ENCODE data around the gene TLCD1. TPM values are rescaled to one million over a fixed set of nuclear protein-coding genes. Genes with fewer than 3 reads are reported as not detected.
A peak's percentile ranks its signal among the peaks of the same experiment; 100 is the strongest.

The TLCD1 gene
- total and polyA plus RNA-seq, 4 donors: 3.0 to 9.9 (median 6.4) TPM

DNA sequence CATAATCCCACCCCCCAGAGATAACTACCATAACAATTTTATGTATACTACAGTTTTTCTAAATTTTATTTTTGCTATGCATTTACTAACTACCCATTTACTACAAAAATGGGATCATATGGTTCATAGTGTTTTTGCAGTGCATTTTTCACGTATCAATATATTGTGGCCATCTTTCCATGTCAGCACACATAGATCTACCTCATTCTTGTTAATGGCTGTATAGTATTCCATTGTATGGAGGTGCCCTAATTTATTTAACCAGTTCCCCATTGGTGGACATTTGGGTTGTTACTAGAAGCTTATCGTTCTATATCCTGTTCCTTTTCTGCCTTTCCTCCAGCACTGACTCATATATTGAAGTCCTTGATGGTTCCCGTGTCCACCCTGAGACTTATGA, 37.0 kb downstream of the TLCD1 start:
- no peak overlapping the region for H3K27ac ChIP-seq (ENCODE audit: low read depth, low read length)
- H3K4me1 ChIP-seq (ENCODE audit: control insufficient read depth, insufficient read depth, low read length): peaks cover 17% of the 10 kb centered on the region
- whole genome bisulfite sequencing (ENCODE audit: insufficient coverage): 100% methylated on average over 1 of the region's 3 CpGs
- no peaks in the 10 kb centered on the region for H3K9me3 ChIP-seq (ENCODE audit: control insufficient read depth, insufficient read depth, low read length)
- no peaks in the 10 kb centered on the region for H3K27me3 ChIP-seq (ENCODE audit: control insufficient read depth, insufficient read depth, low read length)
- DNase-seq (ENCODE audit: low read depth in 4 of 6, low spot score in 6 of 6): no peak
- H3K4me3 ChIP-seq (ENCODE audit: low read depth, low read length): no peak overlapping the region
- peaks cover 88% of the 10 kb centered on the region for H3K36me3 ChIP-seq (ENCODE audit: control insufficient read depth, insufficient read depth, low read length)

DNA sequence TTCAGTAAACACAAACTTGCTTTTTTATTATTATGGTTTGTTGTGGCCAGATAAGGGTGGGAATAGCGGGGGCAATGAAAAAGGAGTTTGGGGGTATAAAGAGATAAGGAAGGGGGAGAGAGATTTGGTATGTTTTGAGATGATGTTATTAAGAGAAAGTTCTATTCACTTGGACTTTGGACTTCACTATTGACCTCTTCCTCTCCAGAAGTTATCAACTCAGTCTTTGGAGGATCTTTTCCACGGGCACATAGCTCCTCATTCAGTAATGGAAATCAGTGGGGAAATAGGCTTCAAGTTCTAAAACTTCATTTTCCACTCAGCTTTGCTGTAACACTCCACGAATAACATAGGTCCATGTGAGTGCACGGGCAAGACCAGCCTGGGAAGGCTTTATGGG, 37.6 kb downstream of the TLCD1 start:
- Histone ChIP-seq H3K9me3 (ENCODE audit: control insufficient read depth, insufficient read depth, low read length) (no peaks in the 10 kb centered on the region), H3K36me3 (ENCODE audit: control insufficient read depth, insufficient read depth, low read length) (peaks cover 90% of the 10 kb centered on the region), H3K27ac (ENCODE audit: low read depth, low read length) (no peak overlapping the region), H3K27me3 (ENCODE audit: control insufficient read depth, insufficient read depth, low read length) (no peaks in the 10 kb centered on the region), H3K4me1 (ENCODE audit: control insufficient read depth, insufficient read depth, low read length) (peaks cover 11% of the 10 kb centered on the region), H3K4me3 (ENCODE audit: low read depth, low read length) (no peak overlapping the region)
- DNase-seq (ENCODE audit: low read depth in 4 of 6, low spot score in 6 of 6): no peak
- no CpG with 5 or more reads among the region's 4 CpGs for WGBS (ENCODE audit: insufficient coverage)

- no CpG with 5 or more reads among the region's 4 CpGs for WGBS (ENCODE audit: insufficient coverage)
- Histone ChIP-seq H3K4me3 (ENCODE audit: low read depth, low read length) (no peak overlapping the region), H3K4me1 (ENCODE audit: control insufficient read depth, insufficient read depth, low read length) (peaks cover 4% of the 10 kb centered on the region), H3K27ac (ENCODE audit: low read depth, low read length) (no peak overlapping the region), H3K9me3 (ENCODE audit: control insufficient read depth, insufficient read depth, low read length) (no peaks in the 10 kb centered on the region), H3K27me3 (ENCODE audit: control insufficient read depth, insufficient read depth, low read length) (no peaks in the 10 kb centered on the region), H3K36me3 (ENCODE audit: control insufficient read depth, insufficient read depth, low read length) (peaks cover 93% of the 10 kb centered on the region)
- DNase-seq (ENCODE audit: low read depth in 4 of 6, low spot score in 6 of 6): no peak
Measured at GRCh38 chr17:28686296-28686695, 39.7 kb downstream of the TLCD1 start.

GRCh38 chr17:28685366-28685765, 40.7 kb downstream of the TLCD1 start:
- Histone ChIP-seq H3K27ac (ENCODE audit: low read depth, low read length) (peak overlapping the region; percentile 53), H3K4me3 (ENCODE audit: low read depth, low read length) (no peak overlapping the region), H3K9me3 (ENCODE audit: control insufficient read depth, insufficient read depth, low read length) (no peaks in the 10 kb centered on the region), H3K36me3 (ENCODE audit: control insufficient read depth, insufficient read depth, low read length) (peaks cover 93% of the 10 kb centered on the region), H3K4me1 (ENCODE audit: control insufficient read depth, insufficient read depth, low read length) (peaks cover 4% of the 10 kb centered on the region), H3K27me3 (ENCODE audit: control insufficient read depth, insufficient read depth, low read length) (no peaks in the 10 kb centered on the region)
- 82% methylated on average over 4 of the region's 5 CpGs for WGBS (ENCODE audit: insufficient coverage)
- no peak for DNase-seq (ENCODE audit: low read depth in 4 of 6, low spot score in 6 of 6)

DNA sequence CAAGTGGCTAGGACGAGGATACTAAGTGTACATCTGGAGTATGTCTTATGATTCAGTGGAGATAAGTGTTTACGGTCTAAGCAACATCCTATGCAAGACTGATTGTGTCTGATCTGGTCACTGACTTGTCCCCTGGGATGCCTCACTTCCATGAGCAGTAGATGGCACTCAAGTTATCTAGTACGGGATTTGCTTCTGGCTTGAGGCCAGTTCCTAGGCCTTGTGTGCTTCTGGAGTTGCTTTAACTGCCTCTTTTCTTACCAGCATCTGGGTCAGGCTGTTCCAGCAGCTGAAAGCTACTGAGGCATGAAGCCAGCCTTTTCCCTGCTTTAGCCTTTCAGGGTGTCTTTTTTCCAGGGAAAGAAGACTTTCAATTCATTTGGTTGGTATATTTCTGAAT, 41.1 kb downstream of the TLCD1 start:
- Histone ChIP-seq H3K27me3 (ENCODE audit: control insufficient read depth, insufficient read depth, low read length) (no peaks in the 10 kb centered on the region), H3K4me1 (ENCODE audit: control insufficient read depth, insufficient read depth, low read length) (peaks cover 4% of the 10 kb centered on the region), H3K36me3 (ENCODE audit: control insufficient read depth, insufficient read depth, low read length) (peaks cover 94% of the 10 kb centered on the region), H3K9me3 (ENCODE audit: control insufficient read depth, insufficient read depth, low read length) (no peaks in the 10 kb centered on the region), H3K4me3 (ENCODE audit: low read depth, low read length) (no peak overlapping the region), H3K27ac (ENCODE audit: low read depth, low read length) (peak overlapping the region; percentile 53)
- DNase-seq (ENCODE audit: low read depth in 4 of 6, low spot score in 6 of 6): peak; percentile 60 to 92 (median 82)
- WGBS (ENCODE audit: insufficient coverage): 44% methylated on average over 3 of the region's 3 CpGs

DNA sequence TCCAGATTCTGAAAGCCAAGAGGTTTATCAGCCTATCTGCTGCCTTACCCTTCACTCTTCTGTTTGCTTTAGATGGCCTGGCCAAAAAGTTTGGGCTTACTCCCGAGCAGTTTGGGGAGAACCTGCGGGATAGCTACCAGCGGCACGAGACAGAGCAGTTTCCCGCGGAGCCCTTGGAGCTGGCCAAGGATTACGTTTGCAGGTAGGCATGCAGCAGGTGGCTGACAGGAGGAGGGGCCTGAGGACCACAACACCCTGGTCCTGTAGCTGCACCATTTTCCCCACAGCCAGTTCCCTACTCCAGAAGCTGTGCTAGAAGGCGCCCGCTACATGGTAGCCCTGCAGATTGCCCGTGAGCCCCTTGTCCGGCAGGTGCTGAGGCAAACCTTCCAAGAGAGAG, 43.4 kb downstream of the TLCD1 start:
- Histone ChIP-seq H3K4me1 (ENCODE audit: control insufficient read depth, insufficient read depth, low read length) (peaks cover 4% of the 10 kb centered on the region), H3K27ac (ENCODE audit: low read depth, low read length) (no peak overlapping the region), H3K36me3 (ENCODE audit: control insufficient read depth, insufficient read depth, low read length) (peaks cover 94% of the 10 kb centered on the region), H3K9me3 (ENCODE audit: control insufficient read depth, insufficient read depth, low read length) (no peaks in the 10 kb centered on the region), H3K4me3 (ENCODE audit: low read depth, low read length) (no peak overlapping the region), H3K27me3 (ENCODE audit: control insufficient read depth, insufficient read depth, low read length) (no peaks in the 10 kb centered on the region)
- WGBS (ENCODE audit: insufficient coverage): 93% methylated on average over 7 of the region's 11 CpGs
- no peak for DNase-seq (ENCODE audit: low read depth in 4 of 6, low spot score in 6 of 6)

- no peaks in the 10 kb centered on the region for H3K9me3 ChIP-seq (ENCODE audit: control insufficient read depth, insufficient read depth, low read length)
- H3K36me3 ChIP-seq (ENCODE audit: control insufficient read depth, insufficient read depth, low read length): peaks cover 81% of the 10 kb centered on the region
- no peak for DNase-seq (ENCODE audit: low read depth in 4 of 6, low spot score in 6 of 6)
- H3K27me3 ChIP-seq (ENCODE audit: control insufficient read depth, insufficient read depth, low read length): no peaks in the 10 kb centered on the region
- 93% methylated on average over 5 of the region's 7 CpGs for WGBS (ENCODE audit: insufficient coverage)
- H3K4me3 ChIP-seq (ENCODE audit: low read depth, low read length): no peak overlapping the region
- no peaks in the 10 kb centered on the region for H3K4me1 ChIP-seq (ENCODE audit: control insufficient read depth, insufficient read depth, low read length)
- H3K27ac ChIP-seq (ENCODE audit: low read depth, low read length): no peak overlapping the region
Measured at GRCh38 chr17:28675980-28676379, 50.1 kb downstream of the TLCD1 start.

- Histone ChIP-seq H3K4me3 (ENCODE audit: low read depth, low read length) (no peak overlapping the region), H3K4me1 (ENCODE audit: control insufficient read depth, insufficient read depth, low read length) (no peaks in the 10 kb centered on the region), H3K27ac (ENCODE audit: low read depth, low read length) (no peak overlapping the region), H3K27me3 (ENCODE audit: control insufficient read depth, insufficient read depth, low read length) (no peaks in the 10 kb centered on the region), H3K36me3 (ENCODE audit: control insufficient read depth, insufficient read depth, low read length) (peaks cover 80% of the 10 kb centered on the region), H3K9me3 (ENCODE audit: control insufficient read depth, insufficient read depth, low read length) (no peaks in the 10 kb centered on the region)
- no peak for DNase-seq (ENCODE audit: low read depth in 4 of 6, low spot score in 6 of 6)
- 100% methylated on average over 1 of the region's 3 CpGs for WGBS (ENCODE audit: insufficient coverage)
Measured at GRCh38 chr17:28675490-28675889, 50.5 kb downstream of the TLCD1 start.

Small RNA genes lying within 50 kb of the gene (small RNA-seq; reads per million reads assigned to genes)
- gene SNORD42A (ENCODE audit: low replicate concordance) (not detected), gene SNORD42B (ENCODE audit: low replicate concordance) (not detected), gene SNORD4A (ENCODE audit: low replicate concordance) (not detected), gene SNORD4B (ENCODE audit: low replicate concordance) (not detected)

Other genes with a start within 250 kb of the TLCD1 start
- not detected for gene FOXN1, start 219.9 kb downstream of the TLCD1 start, total RNA-seq
- gene FOXN1, start 219.9 kb downstream of the TLCD1 start, polyA plus RNA-seq (ENCODE audit: insufficient read length in 2 of 2): not detected
- gene UNC119, start 173.6 kb downstream of the TLCD1 start, total RNA-seq: 10 to 100 TPM; 33.1 to 58.9 TPM
- gene UNC119, start 173.6 kb downstream of the TLCD1 start, polyA plus RNA-seq (ENCODE audit: insufficient read length in 2 of 2): 10 to 100 TPM; 79.0 to 85.8 TPM
- gene PIGS, start 154.7 kb downstream of the TLCD1 start, total RNA-seq: 10 to 100 TPM; 34.3 to 40.4 TPM
- 10 to 100 TPM; 53.6 to 57.5 TPM for gene PIGS, start 154.7 kb downstream of the TLCD1 start, polyA plus RNA-seq (ENCODE audit: insufficient read length in 2 of 2)
- 100 to 1,000 TPM; 217 to 674 TPM for gene ALDOC, start 149.3 kb downstream of the TLCD1 start, total RNA-seq
- gene ALDOC, start 149.3 kb downstream of the TLCD1 start, polyA plus RNA-seq (ENCODE audit: insufficient read length in 2 of 2): 100 to 1,000 TPM; 578 to 619 TPM
- 10 to 100 TPM; 14.1 to 24.8 TPM for gene SPAG5, start 127.2 kb downstream of the TLCD1 start, total RNA-seq
- 10 to 100 TPM; 26.7 to 32.0 TPM for gene SPAG5, start 127.2 kb downstream of the TLCD1 start, polyA plus RNA-seq (ENCODE audit: insufficient read length in 2 of 2)
- 10 to 100 TPM; 12.4 to 13.7 TPM for gene RSKR, start 112.0 kb downstream of the TLCD1 start, total RNA-seq
- gene RSKR, start 112.0 kb downstream of the TLCD1 start, polyA plus RNA-seq (ENCODE audit: insufficient read length in 2 of 2): 10 to 100 TPM; 21.6 to 51.0 TPM
- gene BLTP2, start 81.1 kb downstream of the TLCD1 start, total RNA-seq: 100 to 1,000 TPM in 1 of 2 donors, 10 to 100 TPM in 1; 87.8 to 108 TPM
- 10 to 100 TPM; 69.1 to 85.7 TPM for gene BLTP2, start 81.1 kb downstream of the TLCD1 start, polyA plus RNA-seq (ENCODE audit: insufficient read length in 2 of 2)
- 10 to 100 TPM; 43.3 to 72.1 TPM for gene SDF2, start 64.3 kb downstream of the TLCD1 start, total RNA-seq
- gene SDF2, start 64.3 kb downstream of the TLCD1 start, polyA plus RNA-seq (ENCODE audit: insufficient read length in 2 of 2): 10 to 100 TPM; 65.3 to 73.8 TPM
- 10 to 100 TPM; 46.8 to 48.5 TPM for gene SUPT6H, start 64.0 kb downstream of the TLCD1 start, total RNA-seq
- 10 to 100 TPM; 59.3 to 63.7 TPM for gene SUPT6H, start 64.0 kb downstream of the TLCD1 start, polyA plus RNA-seq (ENCODE audit: insufficient read length in 2 of 2)
- 1 to 10 TPM; 2.9 to 3.6 TPM for gene PROCA1, start 14.3 kb downstream of the TLCD1 start, total RNA-seq
- 10 to 100 TPM; 11.8 to 17.4 TPM for gene PROCA1, start 14.3 kb downstream of the TLCD1 start, polyA plus RNA-seq (ENCODE audit: insufficient read length in 2 of 2)
- gene RAB34, start 8.4 kb downstream of the TLCD1 start, total RNA-seq: 100 to 1,000 TPM in 1 of 2 donors, 10 to 100 TPM in 1; 30.0 to 111 TPM
- 10 to 100 TPM; 48.1 to 58.8 TPM for gene RAB34, start 8.4 kb downstream of the TLCD1 start, polyA plus RNA-seq (ENCODE audit: insufficient read length in 2 of 2)
- 1,000 to 10,000 TPM in 1 of 2 donors, 100 to 1,000 TPM in 1; 329 to 1,156 TPM for gene RPL23A, start 6.2 kb downstream of the TLCD1 start, total RNA-seq
- 100 to 1,000 TPM; 576 to 608 TPM for gene RPL23A, start 6.2 kb downstream of the TLCD1 start, polyA plus RNA-seq (ENCODE audit: insufficient read length in 2 of 2)
- 1 to 10 TPM; 1.5 to 3.0 TPM for gene NEK8, start 2.6 kb upstream of the TLCD1 start, total RNA-seq
- 1 to 10 TPM; 3.5 to 5.0 TPM for gene NEK8, start 2.6 kb upstream of the TLCD1 start, polyA plus RNA-seq (ENCODE audit: insufficient read length in 2 of 2)
- 10 to 100 TPM; 33.6 to 56.3 TPM for gene TRAF4, start 17.8 kb upstream of the TLCD1 start, total RNA-seq
- gene TRAF4, start 17.8 kb upstream of the TLCD1 start, polyA plus RNA-seq (ENCODE audit: insufficient read length in 2 of 2): 100 to 1,000 TPM; 168 to 171 TPM
- 1 to 10 TPM; 4.3 to 7.9 TPM for gene FAM222B, start 116.6 kb upstream of the TLCD1 start, total RNA-seq
- 10 to 100 TPM; 31.7 to 33.1 TPM for gene FAM222B, start 116.6 kb upstream of the TLCD1 start, polyA plus RNA-seq (ENCODE audit: insufficient read length in 2 of 2)
- 10 to 100 TPM; 23.4 to 31.5 TPM for gene ERAL1, start 128.8 kb upstream of the TLCD1 start, total RNA-seq
- 10 to 100 TPM; 64.6 to 68.2 TPM for gene ERAL1, start 128.8 kb upstream of the TLCD1 start, polyA plus RNA-seq (ENCODE audit: insufficient read length in 2 of 2)
- gene FLOT2, start 171.5 kb upstream of the TLCD1 start, total RNA-seq: 10 to 100 TPM; 34.9 to 39.6 TPM
- 100 to 1,000 TPM; 129 to 138 TPM for gene FLOT2, start 171.5 kb upstream of the TLCD1 start, polyA plus RNA-seq (ENCODE audit: insufficient read length in 2 of 2)
- 10 to 100 TPM; 19.8 to 22.2 TPM for gene DHRS13, start 176.8 kb upstream of the TLCD1 start, total RNA-seq
- 10 to 100 TPM; 31.4 to 34.0 TPM for gene DHRS13, start 176.8 kb upstream of the TLCD1 start, polyA plus RNA-seq (ENCODE audit: insufficient read length in 2 of 2)
- 10 to 100 TPM; 21.3 to 29.6 TPM for gene PHF12, start 225.3 kb upstream of the TLCD1 start, total RNA-seq
- gene PHF12, start 225.3 kb upstream of the TLCD1 start, polyA plus RNA-seq (ENCODE audit: insufficient read length in 2 of 2): 10 to 100 TPM; 46.3 to 56.0 TPM

Data from spinal cord (tissue), 10 donors.